Measurements from ENCODE around the gene FOXM1. TPM values are rescaled to one million over a fixed set of nuclear protein-coding genes. Genes with fewer than 3 reads are reported as not detected.

The FOXM1 gene
- total RNA-seq, 1 donor from 2014 or later: 15.2 TPM

- no peak for TF ChIP-seq CTCF (IDR thresholded peaks at IDR 0.05)
- Mint-ChIP-seq H3K9me3 (ENCODE audit: low read depth) (no peaks in the 10 kb centered on the region), H3K4me3 (ENCODE audit: unreplicated experiment) (no peak overlapping the region), H3K4me1 (ENCODE audit: low read depth) (peaks cover 17% of the 10 kb centered on the region), H3K27me3 (ENCODE audit: low read depth) (no peaks in the 10 kb centered on the region), H3K27ac (ENCODE audit: unreplicated experiment) (no peak overlapping the region), H3K36me3 (ENCODE audit: low read depth) (no peaks in the 10 kb centered on the region)
- DNase-seq (ENCODE audit: low spot score): no peak
Measured at GRCh38 chr12:2900642-2901041, 23.7 kb upstream of the FOXM1 start.

GRCh38 chr12:2897418-2897817 is 20.4 kb upstream of the FOXM1 start:
- peaks cover 38% of the 10 kb centered on the region for H3K4me1 Mint-ChIP-seq (ENCODE audit: low read depth)
- H3K36me3 Mint-ChIP-seq (ENCODE audit: low read depth): no peaks in the 10 kb centered on the region
- no peak for DNase-seq (ENCODE audit: low spot score)
- no peaks in the 10 kb centered on the region for H3K9me3 Mint-ChIP-seq (ENCODE audit: low read depth)
- H3K27ac Mint-ChIP-seq (ENCODE audit: unreplicated experiment): no peak overlapping the region
- TF ChIP-seq CTCF (IDR thresholded peaks at IDR 0.05): no peak
- no peak overlapping the region for H3K4me3 Mint-ChIP-seq (ENCODE audit: unreplicated experiment)
- H3K27me3 Mint-ChIP-seq (ENCODE audit: low read depth): no peaks in the 10 kb centered on the region

GRCh38 chr12:2895511-2895910 is 18.5 kb upstream of the FOXM1 start:
- Mint-ChIP-seq H3K4me3 (ENCODE audit: unreplicated experiment) (no peak overlapping the region), H3K27ac (ENCODE audit: unreplicated experiment) (peak overlapping the region; percentile 42), H3K4me1 (ENCODE audit: low read depth) (peaks cover 46% of the 10 kb centered on the region), H3K36me3 (ENCODE audit: low read depth) (no peaks in the 10 kb centered on the region), H3K27me3 (ENCODE audit: low read depth) (no peaks in the 10 kb centered on the region), H3K9me3 (ENCODE audit: low read depth) (no peaks in the 10 kb centered on the region)
- DNase-seq (ENCODE audit: low spot score): no peak
- TF ChIP-seq CTCF (IDR thresholded peaks at IDR 0.05): no peak

GRCh38 chr12:2895051-2895451 is 18.1 kb upstream of the FOXM1 start:
- DNase-seq (ENCODE audit: low spot score): no peak
- Mint-ChIP-seq H3K36me3 (ENCODE audit: low read depth) (no peaks in the 10 kb centered on the region), H3K27me3 (ENCODE audit: low read depth) (no peaks in the 10 kb centered on the region), H3K4me1 (ENCODE audit: low read depth) (peaks cover 46% of the 10 kb centered on the region), H3K27ac (ENCODE audit: unreplicated experiment) (peak overlapping the region; percentile 42), H3K9me3 (ENCODE audit: low read depth) (no peaks in the 10 kb centered on the region), H3K4me3 (ENCODE audit: unreplicated experiment) (no peak overlapping the region)
- TF ChIP-seq CTCF (IDR thresholded peaks at IDR 0.05): no peak

GRCh38 chr12:2893007-2893406 is 16.0 kb upstream of the FOXM1 start:
- Mint-ChIP-seq H3K36me3 (ENCODE audit: low read depth) (peaks cover 1% of the 10 kb centered on the region), H3K27ac (ENCODE audit: unreplicated experiment) (peak overlapping the region; percentile 92), H3K27me3 (ENCODE audit: low read depth) (no peaks in the 10 kb centered on the region), H3K9me3 (ENCODE audit: low read depth) (no peaks in the 10 kb centered on the region), H3K4me1 (ENCODE audit: low read depth) (peaks cover 50% of the 10 kb centered on the region), H3K4me3 (ENCODE audit: unreplicated experiment) (peak overlapping the region; percentile 96)
- TF ChIP-seq CTCF (IDR thresholded peaks at IDR 0.05): no peak
- no peak for DNase-seq (ENCODE audit: low spot score)

All from chondrocyte (in vitro differentiated cells).